ENCODE measurements around the gene RBMX.
"Not testable (repeated sequence)": the region's sequence is repeated elsewhere in the genome, so short reads cannot be mapped to it uniquely, and the experiment has no call there.

The RBMX gene

DNA sequence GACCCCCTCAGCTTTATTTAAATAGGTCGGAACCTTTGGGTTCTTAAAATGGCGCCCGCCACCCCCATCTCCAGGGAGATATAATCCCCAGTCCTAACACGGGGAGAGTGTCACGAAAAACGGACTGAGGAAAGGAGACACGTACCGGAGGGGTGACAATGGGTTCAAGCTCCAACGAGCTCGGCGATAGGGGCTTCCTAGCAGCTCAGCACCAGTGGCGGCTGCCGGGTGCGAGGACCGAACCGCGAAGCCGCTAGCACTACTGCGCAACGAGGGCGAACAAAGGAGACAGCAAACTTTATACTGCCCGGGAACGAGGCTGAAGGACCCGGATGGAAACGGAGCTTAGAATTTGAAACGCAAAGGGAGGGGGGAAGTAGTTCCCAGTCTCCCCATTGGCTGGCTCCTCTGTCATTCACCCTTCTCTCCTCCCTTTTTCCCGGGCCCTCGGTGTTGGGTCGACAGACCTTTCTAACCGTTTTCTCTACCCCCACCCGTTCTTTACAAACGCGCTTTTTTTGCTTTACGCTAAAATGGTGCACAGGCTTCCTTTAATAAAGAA, at the start of gene RBMX:
TSS of gene RBMX (minus strand) at position 274 of the 562 bp plus-strand sequence. CDS start 1,298 bp downstream, outside the sequence.
- peak; percentile 84 to 94 for DNase-seq

DNA sequence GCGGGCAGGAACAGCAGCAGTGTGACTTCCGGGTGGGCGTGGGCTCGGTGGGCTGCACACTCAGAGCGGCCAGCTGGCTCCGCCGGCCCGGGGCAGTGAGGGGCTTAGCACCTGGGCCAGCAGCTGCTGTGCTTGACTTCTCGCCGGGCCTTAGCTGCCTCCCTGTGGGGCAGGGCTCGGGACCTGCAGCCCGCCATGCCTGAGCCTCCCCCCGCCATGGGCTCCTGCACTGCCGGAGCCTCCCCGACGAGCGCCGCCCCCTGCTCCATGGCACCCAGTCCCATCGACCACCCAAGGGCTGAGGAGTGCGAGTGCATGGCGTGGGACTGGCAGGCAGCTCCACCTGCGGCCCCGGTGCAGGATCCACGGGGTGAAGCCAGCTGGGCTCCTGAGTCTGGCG, 40.9 kb upstream of the RBMX start:
- DNase-seq, result not testable (repeated sequence)

DNA sequence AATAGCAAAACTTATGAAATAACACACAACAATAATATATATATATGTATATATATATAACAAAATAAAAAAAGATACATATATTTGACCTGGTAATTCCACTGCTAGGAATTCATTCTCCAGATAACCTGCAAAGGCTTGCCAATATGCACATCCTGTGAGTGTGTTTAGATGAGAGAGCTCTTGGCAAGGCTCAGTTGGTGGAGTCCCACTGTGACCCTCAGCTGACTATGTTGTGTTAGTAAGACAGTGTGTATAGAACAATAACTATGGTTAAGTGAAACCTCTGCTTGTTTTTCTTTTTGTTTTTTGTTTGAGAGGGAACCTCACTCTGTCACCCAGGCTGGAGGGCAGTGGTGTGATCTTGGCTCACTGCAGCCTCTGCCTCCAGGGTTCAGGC, 39.5 kb upstream of the RBMX start:
- no peak for DNase-seq

DNA sequence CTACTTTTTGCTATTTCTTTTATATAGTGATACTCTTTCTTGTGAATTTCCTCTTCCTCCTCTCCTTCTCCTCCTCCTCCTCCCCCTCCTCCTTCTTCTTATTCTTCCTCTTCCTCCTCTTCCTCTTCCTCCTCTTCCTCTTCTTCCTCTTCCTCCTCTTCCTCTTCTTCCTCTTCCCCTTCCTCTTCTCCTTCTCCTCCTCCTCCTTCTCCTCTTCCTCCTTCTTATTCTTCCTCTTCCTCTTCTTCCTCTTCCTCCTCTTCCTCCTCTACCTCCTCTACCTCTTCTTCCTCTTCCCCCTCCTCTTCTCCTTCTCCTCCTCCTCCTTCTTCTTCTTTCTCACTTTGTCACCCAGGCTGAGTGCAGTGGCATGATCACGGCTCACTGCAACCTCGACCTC, 36.3 kb upstream of the RBMX start:
- DNase-seq, result no peak

DNA sequence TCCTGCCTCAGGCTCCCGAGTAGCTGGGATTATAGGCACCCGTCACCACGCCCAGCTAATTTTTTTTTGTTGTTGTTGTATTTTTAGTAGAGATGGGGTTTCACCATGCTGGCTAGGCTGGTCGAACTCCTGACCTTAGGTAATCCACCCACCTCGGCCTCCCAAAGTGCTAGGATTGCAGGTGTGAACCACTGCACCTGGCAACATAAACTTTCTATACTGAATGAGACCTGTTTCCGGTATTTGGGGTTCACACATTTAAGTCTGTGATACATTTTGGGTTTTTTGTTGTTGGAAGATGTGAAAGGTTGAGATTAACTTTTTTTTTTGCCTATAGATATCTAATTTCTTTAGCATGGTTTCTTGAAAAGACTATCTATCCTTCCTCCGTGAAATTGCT, 31.1 kb upstream of the RBMX start:
- DNase-seq, result not testable (repeated sequence)

DNA sequence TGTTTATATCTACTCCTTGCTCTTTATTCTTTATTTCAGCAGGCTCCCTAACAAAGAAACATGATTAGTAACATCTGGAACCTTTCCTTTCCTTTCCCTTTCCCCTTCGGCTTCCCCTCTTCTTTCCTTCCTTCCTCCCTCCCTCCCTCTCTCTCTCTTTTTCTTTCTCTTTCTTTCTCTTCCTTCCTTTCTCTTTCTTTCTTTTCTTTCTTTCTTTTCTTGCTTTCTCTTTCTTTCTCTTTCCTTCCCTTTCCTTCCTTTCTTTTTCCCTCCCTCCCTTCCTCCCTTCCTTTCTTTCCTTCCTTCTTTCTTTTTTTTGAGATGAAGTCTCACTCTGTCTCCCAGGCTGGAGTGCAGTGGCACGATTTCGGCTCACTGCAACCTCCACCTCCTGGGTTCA, 30.7 kb upstream of the RBMX start:
- DNase-seq, result no peak

DNA sequence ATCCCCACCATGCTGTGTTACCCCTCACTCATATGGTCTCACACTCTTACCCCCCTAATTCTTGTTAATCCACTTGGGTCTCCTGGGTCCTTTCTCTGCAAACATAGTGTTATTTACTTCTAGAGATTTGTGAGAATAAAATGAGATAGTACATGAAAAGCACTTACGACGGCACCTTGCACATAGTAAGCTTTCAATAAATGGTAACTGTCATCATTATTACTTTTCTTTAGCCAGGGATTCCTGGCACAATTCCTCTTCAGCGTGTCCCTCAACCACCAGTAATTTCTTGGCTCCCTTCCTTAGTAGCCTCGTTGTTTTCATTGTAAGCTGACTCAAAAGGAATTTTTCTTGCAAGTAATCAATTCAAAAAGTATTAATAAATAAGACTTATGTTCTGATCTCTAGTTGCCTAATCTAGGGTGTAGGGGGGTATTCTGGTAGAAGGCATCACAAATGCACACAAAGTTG, 30.1 kb upstream of the RBMX start:
- peak in 1 of 2 experiments; percentile 2 for DNase-seq

DNA sequence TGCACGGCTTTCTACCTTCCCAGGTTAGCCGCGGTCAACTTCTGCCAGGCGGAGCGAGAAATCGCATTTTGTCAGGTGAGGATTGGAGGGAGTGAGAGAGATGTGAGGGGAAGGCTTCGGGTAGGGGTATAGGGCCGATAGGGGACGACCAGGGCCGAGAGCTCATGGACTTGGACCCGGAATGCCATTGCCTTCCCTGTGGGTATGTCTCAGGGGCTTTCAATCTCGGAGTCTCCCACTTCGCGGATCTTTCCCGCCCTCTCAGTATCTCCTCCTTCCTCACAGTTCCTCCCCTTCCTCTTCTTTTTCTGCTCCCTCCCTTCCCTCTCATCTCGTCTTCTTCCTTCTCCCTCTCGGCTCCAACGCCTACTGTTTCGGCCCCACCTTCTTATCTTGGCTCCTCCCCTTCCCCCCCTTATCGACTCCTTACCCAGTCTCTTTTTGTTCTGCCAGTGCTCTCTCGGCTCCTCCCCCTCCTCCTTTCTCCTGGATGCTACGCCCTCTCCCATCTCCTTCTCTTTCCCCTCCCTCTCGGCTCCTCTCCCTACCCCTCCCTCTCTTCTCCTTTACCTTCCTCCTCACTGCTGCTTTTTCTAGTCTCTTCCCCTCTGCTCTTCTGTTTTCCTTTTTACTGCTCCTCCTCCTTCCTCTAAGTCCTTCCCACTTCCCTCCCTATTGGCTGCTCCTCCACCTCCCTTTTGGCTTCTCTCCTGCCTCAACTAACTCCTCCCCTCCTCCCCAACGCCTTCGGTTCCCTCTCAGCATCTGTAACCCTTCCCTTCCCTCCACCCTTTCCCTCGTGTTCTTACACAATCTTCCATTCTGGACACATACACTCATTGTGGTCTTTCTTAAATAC, 29.4 kb upstream of the RBMX start:
- DNase-seq, result peak; percentile 87 to 88

DNA sequence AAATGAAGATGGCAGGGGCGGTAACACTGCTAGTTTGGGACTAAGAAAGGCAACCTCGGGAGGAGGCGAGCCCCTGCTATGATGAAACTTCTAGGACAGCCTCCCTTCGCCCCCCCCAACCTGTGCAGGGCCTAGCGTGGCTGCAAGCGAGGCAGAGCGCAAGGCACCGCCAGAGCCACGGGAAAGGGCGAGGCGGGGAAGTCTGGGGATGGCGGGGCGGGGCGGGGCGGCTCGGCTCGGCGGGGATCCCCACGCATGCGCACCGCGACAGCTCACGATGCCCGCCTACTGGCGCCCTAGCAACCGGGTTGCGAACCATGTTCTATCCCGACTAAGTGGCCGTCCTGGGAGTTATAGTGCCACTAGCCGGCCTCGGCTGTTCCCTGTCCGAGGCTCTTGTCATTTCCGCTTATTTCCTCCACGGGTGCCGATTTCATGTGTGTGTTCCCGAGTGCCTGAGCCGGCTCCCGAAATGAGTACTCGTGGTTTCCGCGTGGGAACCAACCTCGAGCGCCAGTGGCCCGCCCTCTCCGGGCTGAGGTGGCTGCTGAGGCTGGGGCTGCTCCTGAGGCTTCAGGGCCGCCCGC, 28.7 kb upstream of the RBMX start:
- DNase-seq, result peak; percentile 1 to 76

DNA sequence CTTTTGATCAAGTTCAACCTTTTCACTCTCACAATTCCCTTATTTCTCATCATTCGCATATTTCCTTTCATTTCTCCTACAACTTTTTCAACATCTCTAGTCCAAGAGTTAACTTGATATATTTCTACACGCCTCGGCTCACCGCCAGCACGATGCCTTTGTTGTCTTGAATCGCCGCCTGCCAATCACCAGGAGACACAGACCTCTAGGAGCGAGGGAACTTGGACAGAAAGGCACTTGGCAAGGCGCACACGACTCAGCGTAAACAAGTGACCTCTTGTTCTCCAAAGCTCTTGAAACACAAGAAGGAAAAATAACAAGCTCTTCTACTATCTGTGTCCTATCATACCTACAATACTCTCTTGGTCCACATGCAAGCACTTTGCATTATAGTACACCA, 27.1 kb upstream of the RBMX start:
- DNase-seq, result peak in 1 of 2 experiments; percentile 2

DNA sequence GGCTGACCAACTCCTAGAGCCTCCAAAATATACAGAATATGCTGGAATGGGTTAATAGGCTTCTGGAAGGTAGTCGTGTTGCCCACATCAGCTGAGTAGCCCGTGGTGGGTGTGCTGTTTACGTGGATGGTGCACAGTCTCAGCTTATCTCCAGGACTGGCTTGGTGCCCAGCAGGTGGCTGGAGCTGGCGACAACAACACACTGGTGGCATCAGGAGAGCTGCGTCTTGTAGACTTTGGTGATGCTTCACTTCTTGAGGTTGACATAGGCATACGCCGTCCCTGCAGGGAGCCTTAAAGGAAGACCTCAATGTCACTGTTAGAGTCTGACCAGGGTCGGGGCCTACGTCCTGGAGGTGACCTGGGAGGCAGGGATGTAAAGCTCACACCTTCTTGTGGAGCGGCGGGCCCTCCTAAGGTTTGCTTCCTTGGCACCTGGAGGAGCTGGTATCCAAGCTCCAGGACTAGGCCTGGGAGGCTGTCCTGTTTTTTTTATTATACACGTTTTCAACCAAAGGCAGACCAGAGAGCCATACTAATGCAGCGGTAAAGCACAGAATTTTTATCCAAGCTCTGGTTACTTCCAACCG, 26.5 kb upstream of the RBMX start:
- DNase-seq, result no peak

DNA sequence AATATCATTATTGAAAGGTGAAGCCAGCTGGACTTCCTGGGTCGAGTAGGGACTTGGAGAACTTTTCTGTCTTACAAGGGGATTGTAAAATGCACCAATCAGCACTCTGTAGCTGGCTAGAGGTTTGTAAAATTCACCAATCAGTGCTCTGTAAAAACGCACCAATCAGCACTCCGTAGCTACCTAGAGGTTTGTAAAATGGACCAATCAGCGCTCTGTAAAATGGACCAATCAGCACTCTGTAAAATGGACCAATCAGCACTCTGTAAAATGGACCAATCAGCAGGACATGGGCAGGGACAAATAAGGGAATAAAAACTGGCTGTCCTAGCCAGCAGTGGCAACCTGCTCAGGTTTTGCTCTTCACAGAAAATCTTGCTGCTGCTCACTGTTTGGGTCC, 23.5 kb upstream of the RBMX start:
- not testable (repeated sequence) for DNase-seq

DNA sequence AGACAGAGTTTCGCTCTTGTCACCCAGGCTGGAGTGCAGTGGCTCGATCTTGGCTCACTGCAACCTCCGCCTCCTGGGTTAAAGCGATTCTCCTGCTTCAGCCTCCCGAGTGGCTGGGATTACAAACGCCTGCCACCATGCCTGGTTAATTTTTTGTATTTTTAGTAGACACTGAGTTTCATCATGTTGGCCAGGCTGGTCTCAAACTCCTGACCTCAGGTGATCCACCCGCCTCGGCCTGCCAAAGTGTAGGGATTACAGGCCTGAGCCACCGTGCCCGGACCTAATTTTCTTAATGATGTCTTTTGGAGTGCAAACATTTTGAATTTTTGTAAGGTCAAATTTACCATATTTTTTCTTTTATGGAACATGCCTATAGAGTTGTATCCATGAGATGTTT, 19.5 kb upstream of the RBMX start:
- DNase-seq, result not testable (repeated sequence)

DNA sequence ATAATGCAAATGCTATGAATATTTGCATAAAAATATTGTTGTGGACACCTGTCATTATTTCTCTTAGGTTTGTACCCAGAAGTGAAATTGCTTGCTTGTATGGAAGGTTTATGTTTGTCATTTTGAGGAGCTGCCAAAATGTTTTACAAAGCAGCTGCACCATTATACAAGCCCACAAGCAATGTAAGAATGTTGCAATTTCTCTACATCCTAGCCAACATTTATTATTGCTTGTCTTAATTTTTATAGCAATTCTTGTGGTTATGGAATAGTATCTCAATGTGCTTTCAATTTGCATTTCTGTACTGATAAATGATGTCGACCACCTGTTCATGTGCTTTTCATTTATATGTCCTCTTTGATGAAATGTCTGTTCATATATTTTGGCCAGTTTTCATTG, 18.7 kb upstream of the RBMX start:
- no peak for DNase-seq

DNA sequence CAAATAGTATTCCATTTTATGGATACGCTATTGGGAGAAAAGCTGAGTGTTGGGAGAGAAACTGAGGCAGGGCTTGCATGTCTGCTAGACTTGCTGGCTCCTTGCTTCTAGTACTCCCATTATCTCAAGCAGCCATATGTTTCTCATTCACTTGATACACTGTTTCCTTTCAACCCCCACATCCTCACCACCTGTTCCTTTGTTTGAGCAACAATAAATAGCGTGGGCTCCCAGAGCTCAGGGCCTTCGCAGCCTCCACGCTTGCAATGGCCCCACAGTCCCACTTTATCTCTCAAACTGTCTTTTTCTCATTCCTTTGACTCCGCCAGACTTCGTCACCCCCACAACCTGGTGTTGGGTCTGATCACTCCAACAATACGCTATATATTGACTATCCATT, 18.2 kb upstream of the RBMX start:
- not testable (repeated sequence) for DNase-seq

DNA sequence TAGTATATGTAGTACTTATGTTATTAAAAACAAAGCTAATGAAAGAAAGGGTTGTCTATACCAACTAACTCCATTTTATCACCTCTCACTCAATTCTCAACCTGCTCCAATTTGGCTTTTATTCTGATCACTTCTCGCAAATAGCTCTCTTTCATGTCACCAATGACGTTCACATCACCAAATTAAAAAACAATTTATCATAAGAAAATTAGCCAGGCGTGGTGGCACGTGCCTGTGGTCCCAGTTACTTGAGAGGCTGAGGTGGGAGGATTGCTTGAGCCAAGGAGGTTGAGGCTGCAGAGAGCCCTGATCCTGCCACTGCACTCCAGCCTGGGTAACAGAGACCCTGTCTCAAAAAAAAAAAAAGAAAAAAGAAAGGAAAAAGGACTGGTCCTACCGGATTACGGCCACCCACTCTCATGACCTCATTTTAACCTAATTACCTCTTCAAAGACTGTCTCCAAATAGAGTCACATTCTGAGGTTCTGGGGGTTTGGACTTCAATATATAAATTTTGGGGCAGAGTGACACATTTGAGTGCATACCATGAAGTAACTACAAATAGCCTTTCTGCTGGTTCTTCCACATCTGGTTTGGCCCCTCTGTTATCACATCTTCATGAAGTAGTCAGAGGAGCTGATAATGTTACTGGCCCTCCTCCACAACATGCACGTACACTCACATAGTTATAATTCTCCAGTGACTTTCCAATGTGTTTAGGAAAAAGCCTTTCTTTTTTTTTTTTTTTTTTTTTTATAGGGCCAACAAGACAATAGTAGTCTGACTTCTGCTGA, 15.8 kb upstream of the RBMX start:
- DNase-seq, result no peak

DNA sequence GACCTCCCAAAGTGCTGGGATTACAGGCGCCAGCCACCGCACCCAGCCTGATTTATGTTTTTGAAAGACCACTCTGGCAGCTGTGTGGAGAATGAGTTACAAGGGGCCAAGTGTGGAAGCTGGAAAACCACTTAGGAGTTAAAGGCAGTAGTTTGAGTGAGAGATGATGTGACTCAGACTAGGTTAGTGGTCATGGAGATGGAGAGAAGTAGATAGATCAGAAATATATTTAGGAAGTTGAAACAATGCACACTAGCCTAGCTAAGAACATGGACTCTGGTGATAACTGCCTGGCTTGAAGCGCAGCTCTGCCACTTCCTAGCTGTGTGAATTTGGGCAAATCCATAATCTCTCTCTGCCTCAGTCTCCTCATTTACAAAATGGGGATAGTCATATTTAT, 11.9 kb upstream of the RBMX start:
- DNase-seq, result no peak

DNA sequence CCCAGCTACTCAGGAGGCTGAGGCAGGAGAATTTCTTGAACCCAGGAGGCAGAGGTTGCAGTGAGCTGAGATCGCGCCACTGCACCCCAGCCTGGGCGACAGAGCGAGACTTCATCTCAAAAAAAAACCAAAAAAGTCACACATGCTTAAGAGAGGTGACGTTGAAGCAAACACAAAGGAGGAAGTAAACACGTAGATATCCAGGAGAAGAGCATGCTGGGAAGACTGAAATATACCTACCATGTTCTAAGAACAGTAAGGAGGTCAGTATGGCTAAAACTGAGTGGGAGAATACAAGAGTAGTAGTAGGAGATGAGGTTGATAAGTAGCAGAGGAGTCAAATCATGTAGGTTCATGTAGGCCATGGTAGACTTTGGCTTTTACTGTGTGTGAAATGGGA, 10.1 kb upstream of the RBMX start:
- DNase-seq, result not testable (repeated sequence)

DNA sequence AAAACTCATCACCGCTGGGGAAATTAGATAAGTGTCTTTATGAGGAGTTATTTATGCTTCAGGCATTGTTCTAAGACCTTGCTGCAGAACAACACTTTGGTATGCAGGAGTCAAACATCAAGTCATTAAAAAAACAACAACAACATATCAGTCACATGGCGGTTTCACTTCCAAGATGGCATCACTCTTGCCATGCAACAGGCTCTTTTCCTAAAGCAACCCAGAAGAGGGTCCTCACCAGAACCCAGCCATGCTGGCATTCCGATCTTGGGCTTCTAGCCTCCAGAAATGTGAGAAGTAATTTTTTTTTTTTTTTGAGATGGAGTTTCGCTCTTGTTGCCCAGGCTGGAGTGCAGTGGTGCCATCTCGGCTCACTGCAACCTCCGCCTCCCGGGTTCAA, 8.7 kb upstream of the RBMX start:
- no peak for DNase-seq

DNA sequence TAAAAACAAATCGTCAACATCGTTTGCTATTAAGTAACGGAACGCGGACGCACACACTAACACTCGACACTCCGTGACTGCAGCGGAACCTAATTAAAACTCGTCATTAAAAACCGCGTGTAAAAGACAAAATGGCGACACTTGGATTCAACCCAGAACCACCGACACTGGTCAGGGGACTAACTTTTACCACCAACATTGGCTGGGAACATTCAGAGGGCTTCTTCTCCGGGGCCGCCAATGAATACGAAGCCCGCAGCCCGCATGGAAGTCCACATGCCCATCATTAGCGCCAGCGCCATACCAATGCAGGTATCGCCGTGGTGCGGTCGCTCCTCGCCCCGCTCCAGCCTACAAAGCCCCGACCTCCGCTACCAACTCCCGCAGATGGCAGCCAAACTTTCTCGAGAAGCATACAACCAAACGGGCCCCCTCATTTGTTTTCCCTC, 498 bp downstream of the RBMX start:
- DNase-seq, result peak; percentile 4 to 48

DNA sequence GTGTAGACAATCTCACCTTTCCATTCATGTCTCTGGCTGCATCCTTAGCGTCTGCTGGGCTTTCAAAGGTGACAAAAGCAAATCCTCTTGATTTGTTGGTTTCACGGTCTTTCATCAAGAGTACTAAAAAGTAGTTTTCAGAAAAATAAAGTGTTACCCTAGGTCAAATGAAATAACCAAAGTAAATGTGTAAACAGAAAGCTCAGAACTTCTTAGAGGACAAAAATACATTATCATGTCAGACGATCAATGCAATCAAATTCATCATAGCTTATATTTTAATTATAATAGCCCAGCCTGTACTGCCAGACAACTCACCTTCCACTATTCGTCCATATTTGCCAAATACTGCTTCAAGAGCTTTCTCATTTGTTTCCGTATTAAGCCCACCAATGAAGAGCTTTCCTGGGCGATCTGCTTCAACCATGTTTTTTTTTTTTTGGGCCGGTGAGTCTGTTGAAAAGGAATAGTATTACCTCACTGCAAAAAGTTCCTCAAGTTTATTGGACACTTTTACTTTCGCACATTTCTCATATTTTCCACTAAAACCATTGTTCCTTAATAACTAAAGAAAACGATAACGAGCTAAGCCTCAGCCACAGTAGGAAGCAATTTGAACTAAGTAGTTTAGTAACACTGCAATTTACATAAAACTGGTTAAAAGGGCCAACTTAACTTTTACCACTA, 1.4 kb downstream of the RBMX start:
- no peak for DNase-seq

DNA sequence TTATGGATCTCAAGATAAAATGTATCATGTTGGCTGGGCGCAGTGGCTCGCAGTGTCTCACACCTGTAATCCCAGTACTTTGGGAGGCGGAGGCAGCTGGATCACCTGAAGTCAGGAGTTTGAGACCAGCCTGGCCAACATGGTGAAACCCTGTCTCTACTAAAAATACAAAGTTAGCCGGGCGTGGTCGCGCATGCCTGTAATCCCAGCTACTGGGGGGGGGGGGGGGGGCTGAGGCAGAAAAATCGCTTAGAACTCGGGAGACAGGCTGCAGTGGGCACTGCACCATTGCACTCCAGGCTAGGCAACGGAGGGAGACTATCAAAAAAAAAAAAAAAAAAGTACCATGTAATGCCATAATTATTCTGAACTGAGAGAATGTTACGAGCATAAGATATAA, 2.1 kb downstream of the RBMX start:
- DNase-seq, result no peak
